Glomerular visceral epithelial cell (primary cell): ENCODE results near the gene ALB.

Experiments used
- DNase-seq: peaks from one replicate; pipeline ENCODE4 v3.0.0-alpha.2; 2016; ENCODE audit errors: extremely low spot score

Gene ALB

GRCh38 chr4:73409012-73409862 lies 5.2 kb downstream of the ALB start:
- DNase-seq: no peak

GRCh38 chr4:73409978-73410548 lies 6.0 kb downstream of the ALB start:
- no peak for DNase-seq

- no peak for DNase-seq
These were observed 7.0 kb downstream of the ALB start for GRCh38 chr4:73410916-73411730.

- DNase-seq: no peak
These were observed 7.8 kb downstream of the ALB start for GRCh38 chr4:73411731-73412414.

GRCh38 chr4:73413294-73413755 lies 9.2 kb downstream of the ALB start:
- DNase-seq: no peak

GRCh38 chr4:73414936-73415271 lies 10.8 kb downstream of the ALB start:
- DNase-seq: no peak

GRCh38 chr4:73415807-73416238 lies 11.7 kb downstream of the ALB start:
- DNase-seq: no peak

- DNase-seq: no peak
These were observed 12.5 kb downstream of the ALB start for GRCh38 chr4:73416423-73417087.

- no peak for DNase-seq
These were observed 13.3 kb downstream of the ALB start for GRCh38 chr4:73417342-73417741.

- DNase-seq: no peak
These were observed 13.9 kb downstream of the ALB start for GRCh38 chr4:73417973-73418372.

GRCh38 chr4:73418677-73419076 lies 14.6 kb downstream of the ALB start:
- DNase-seq: no peak

- DNase-seq: no peak
These were observed 15.3 kb downstream of the ALB start for GRCh38 chr4:73419106-73420038.

- DNase-seq: no peak
These were observed 16.5 kb downstream of the ALB start for GRCh38 chr4:73420615-73421014.

GRCh38 chr4:73421708-73422457 lies 17.8 kb downstream of the ALB start:
- DNase-seq: no peak

- DNase-seq: no peak
These were observed 18.3 kb downstream of the ALB start for GRCh38 chr4:73422458-73422752.

GRCh38 chr4:73423184-73423583 lies 19.1 kb downstream of the ALB start:
- no peak for DNase-seq

- DNase-seq: no peak
These were observed 22.6 kb downstream of the ALB start for GRCh38 chr4:73426666-73427065.

GRCh38 chr4:73429118-73429517 lies 25.0 kb downstream of the ALB start:
- no peak for DNase-seq

GRCh38 chr4:73429826-73430587 lies 25.9 kb downstream of the ALB start:
- DNase-seq: no peak
